GM12878 (cell line): ENCODE results near the gene POP5. TPM values are rescaled to one million over a fixed set of nuclear protein-coding genes. Genes with fewer than 3 reads are reported as not detected.

Experiments used
- CBX5 ChIP-seq: sonication (generic); IDR thresholded peaks from 2 replicates; pipeline ENCODE4 v1.6.1; 2016; ENCODE audit warnings: low read depth, moderate library complexity, mild to moderate bottlenecking, inconsistent platforms
- E2F8 ChIP-seq: fragments of 450-650 bp; IDR thresholded peaks from 2 replicates; pipeline ENCODE4 v1.6.1; 2018; ENCODE audit warnings: mild to moderate bottlenecking, low read depth, moderate library complexity; ENCODE audit not compliant: partially characterized antibody
- EED ChIP-seq: sonication (generic); IDR thresholded peaks from 2 replicates; pipeline ENCODE4 v1.6.1; 2016; ENCODE audit warnings: antibody characterized with exemption, low read depth
- HDGF ChIP-seq: fragments of 450-650 bp; IDR thresholded peaks from 2 replicates; pipeline ENCODE4 v1.6.1; 2016; ENCODE audit warnings: antibody characterized with exemption
- NFYA ChIP-seq: IDR thresholded peaks from 2 replicates; pipeline ENCODE4 v1.6.1; 2011; ENCODE audit warnings: low read depth, mild to moderate bottlenecking, low read length, improper control_type of control experiment, borderline replicate concordance
- PAX8 ChIP-seq: fragments of 450-650 bp; IDR thresholded peaks from 2 replicates; pipeline ENCODE4 v1.6.1; 2017; ENCODE audit warnings: mild to moderate bottlenecking, moderate library complexity
- POLR2A ChIP-seq: IDR thresholded peaks from 2 replicates; pipeline ENCODE4 v1.6.1; 2011; ENCODE audit warnings: low read depth, mild to moderate bottlenecking, low read length
- POLR2AphosphoS5 ChIP-seq: IDR thresholded peaks from 2 replicates; pipeline ENCODE4 v1.6.1; 2011; ENCODE audit warnings: mild to moderate bottlenecking, low read length, inconsistent platforms
- RAD51 ChIP-seq: fragments of 450-650 bp; IDR thresholded peaks from 2 replicates; pipeline ENCODE4 v1.6.1; 2016; ENCODE audit warnings: moderate library complexity, mild to moderate bottlenecking, inconsistent platforms
- SREBF1 ChIP-seq: IDR thresholded peaks from 2 replicates; pipeline ENCODE4 v1.6.1; 2012; ENCODE audit warnings: mild to moderate bottlenecking, low read length
- ZBTB4 ChIP-seq: fragments of 450-650 bp; formaldehyde crosslinking; IDR thresholded peaks from 2 replicates; pipeline ENCODE4 v1.4.0; 2022; ENCODE audit warnings: mild to moderate bottlenecking, moderate library complexity
- ZNF207 ChIP-seq: fragments of 450-650 bp; IDR thresholded peaks from 2 replicates; pipeline ENCODE4 v1.6.1; 2014; ENCODE audit warnings: antibody characterized with exemption, mild to moderate bottlenecking, borderline replicate concordance
- ZNF24 ChIP-seq: fragments of 450-650 bp; IDR thresholded peaks from 2 replicates; pipeline ENCODE4 v1.6.1; 2017; ENCODE audit warnings: antibody characterized with exemption, mild to moderate bottlenecking
- ZNF274 ChIP-seq: IDR thresholded peaks from one replicate; pipeline ENCODE4 v1.8.0; 2011; ENCODE audit not compliant: insufficient read length, insufficient read depth
- polyA plus RNA-seq, 11 experiments: library from polyadenylated mRNA; depleted of rRNA in 4 of 11; unstranded in 6 of 11; stranded (reverse) in 5 of 11; fragments of >200 nt; fragmentation: Nextera tagmentation in 4 of 11; fragmentation: Illumina TruSeq in 1 of 11; extraction: Ambion mirVana in 4 of 11; extraction: Trizol in 1 of 11; gene quantifications; 1 replicate in 1 of 11; 2 replicates in 10 of 11; pipeline versions ENCODE4 v1.2.1 to v1.2.3, GENCODE V29; 2011 to 2016; ENCODE audit warnings: inconsistent platforms in 2 of 11, missing spikeins in 2 of 11, low read depth in 1 of 11
- total RNA-seq, 4 experiments: library from RNA; depleted of rRNA in 3 of 4; stranded (reverse); fragments of >200 nt in 3 of 4; fragmentation: Illumina TruSeq in 1 of 4; extraction: Trizol in 1 of 4; gene quantifications; 2 replicates each; pipeline versions ENCODE4 v1.2.1 to v1.2.3, GENCODE V29; 2013 to 2021
- TF ChIP-seq, protein P1 (sequence below): fragments of 450-650 bp; IDR thresholded peaks from 2 replicates; pipeline ENCODE4 v1.6.1; 2018; ENCODE audit warnings: borderline replicate concordance, mild to moderate bottlenecking; ENCODE audit not compliant: partially characterized antibody
- TF ChIP-seq, protein P2 (sequence below): fragments of 450-650 bp; IDR thresholded peaks from 2 replicates; pipeline ENCODE4 v1.6.1; 2014; ENCODE audit warnings: mild to moderate bottlenecking
- TF ChIP-seq, protein P3 (sequence below): fragments of 450-650 bp; IDR thresholded peaks from 2 replicates; pipeline ENCODE4 v1.6.1; 2017; ENCODE audit warnings: mild to moderate bottlenecking

POP5 gene
- total and polyA plus RNA-seq, 10 of the 15 experiments (the other 5 are each of a cell fraction or from before 2014, with no cell fraction given): 50.3 to 234 (median 83.7) TPM

- no peak for TF ChIP-seq ZBTB4 (CRISPR knock-in tag)
- TF ChIP-seq ZNF24: 0 out of 2 replicates have a peak, but pooled peaks have one; percentile 50
- no peak; the same call in 1 of the 2 replicates for TF ChIP-seq ZNF207
- no peak for TF ChIP-seq PAX8
- TF ChIP-seq ZNF274: no peak
- TF ChIP-seq, protein P1, sequence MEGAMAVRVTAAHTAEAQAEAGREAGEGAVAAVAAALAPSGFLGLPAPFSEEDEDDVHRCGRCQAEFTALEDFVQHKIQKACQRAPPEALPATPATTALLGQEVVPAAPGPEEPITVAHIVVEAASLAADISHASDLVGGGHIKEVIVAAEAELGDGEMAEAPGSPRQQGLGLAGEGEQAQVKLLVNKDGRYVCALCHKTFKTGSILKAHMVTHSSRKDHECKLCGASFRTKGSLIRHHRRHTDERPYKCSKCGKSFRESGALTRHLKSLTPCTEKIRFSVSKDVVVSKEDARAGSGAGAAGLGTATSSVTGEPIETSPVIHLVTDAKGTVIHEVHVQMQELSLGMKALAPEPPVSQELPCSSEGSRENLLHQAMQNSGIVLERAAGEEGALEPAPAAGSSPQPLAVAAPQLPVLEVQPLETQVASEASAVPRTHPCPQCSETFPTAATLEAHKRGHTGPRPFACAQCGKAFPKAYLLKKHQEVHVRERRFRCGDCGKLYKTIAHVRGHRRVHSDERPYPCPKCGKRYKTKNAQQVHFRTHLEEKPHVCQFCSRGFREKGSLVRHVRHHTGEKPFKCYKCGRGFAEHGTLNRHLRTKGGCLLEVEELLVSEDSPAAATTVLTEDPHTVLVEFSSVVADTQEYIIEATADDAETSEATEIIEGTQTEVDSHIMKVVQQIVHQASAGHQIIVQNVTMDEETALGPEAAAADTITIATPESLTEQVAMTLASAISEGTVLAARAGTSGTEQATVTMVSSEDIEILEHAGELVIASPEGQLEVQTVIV: peak; percentile 56
- no peak for TF ChIP-seq NFYA
- TF ChIP-seq RAD51: peak; percentile 71; the same call in 1 of the 2 replicates
- TF ChIP-seq POLR2AphosphoS5: peak; percentile 98
- no peak for TF ChIP-seq CBX5
- peak; percentile 95 for TF ChIP-seq POLR2A
- TF ChIP-seq, protein P2, sequence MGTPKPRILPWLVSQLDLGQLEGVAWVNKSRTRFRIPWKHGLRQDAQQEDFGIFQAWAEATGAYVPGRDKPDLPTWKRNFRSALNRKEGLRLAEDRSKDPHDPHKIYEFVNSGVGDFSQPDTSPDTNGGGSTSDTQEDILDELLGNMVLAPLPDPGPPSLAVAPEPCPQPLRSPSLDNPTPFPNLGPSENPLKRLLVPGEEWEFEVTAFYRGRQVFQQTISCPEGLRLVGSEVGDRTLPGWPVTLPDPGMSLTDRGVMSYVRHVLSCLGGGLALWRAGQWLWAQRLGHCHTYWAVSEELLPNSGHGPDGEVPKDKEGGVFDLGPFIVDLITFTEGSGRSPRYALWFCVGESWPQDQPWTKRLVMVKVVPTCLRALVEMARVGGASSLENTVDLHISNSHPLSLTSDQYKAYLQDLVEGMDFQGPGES: no peak
- TF ChIP-seq E2F8: no peak
- TF ChIP-seq SREBF1: no peak
- no peak for TF ChIP-seq EED
- no peak for TF ChIP-seq HDGF
- TF ChIP-seq, protein P3, sequence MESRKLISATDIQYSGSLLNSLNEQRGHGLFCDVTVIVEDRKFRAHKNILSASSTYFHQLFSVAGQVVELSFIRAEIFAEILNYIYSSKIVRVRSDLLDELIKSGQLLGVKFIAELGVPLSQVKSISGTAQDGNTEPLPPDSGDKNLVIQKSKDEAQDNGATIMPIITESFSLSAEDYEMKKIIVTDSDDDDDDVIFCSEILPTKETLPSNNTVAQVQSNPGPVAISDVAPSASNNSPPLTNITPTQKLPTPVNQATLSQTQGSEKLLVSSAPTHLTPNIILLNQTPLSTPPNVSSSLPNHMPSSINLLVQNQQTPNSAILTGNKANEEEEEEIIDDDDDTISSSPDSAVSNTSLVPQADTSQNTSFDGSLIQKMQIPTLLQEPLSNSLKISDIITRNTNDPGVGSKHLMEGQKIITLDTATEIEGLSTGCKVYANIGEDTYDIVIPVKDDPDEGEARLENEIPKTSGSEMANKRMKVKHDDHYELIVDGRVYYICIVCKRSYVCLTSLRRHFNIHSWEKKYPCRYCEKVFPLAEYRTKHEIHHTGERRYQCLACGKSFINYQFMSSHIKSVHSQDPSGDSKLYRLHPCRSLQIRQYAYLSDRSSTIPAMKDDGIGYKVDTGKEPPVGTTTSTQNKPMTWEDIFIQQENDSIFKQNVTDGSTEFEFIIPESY: no peak
Observed at GRCh38 chr12:120534203-120534702, 46.9 kb downstream of the POP5 start, which contains the start of gene RNF10 (continued).
